ENCODE measurements around the gene TGM1. TPM values are rescaled to one million over a fixed set of nuclear protein-coding genes. Genes with fewer than 3 reads are reported as not detected.
"Not testable (repeated sequence)": the region's sequence is repeated elsewhere in the genome, so short reads cannot be mapped to it uniquely, and the experiment has no call there.

TGM1 gene
- total RNA-seq, 1 donor from 2014 or later, result 4.9 TPM

DNA sequence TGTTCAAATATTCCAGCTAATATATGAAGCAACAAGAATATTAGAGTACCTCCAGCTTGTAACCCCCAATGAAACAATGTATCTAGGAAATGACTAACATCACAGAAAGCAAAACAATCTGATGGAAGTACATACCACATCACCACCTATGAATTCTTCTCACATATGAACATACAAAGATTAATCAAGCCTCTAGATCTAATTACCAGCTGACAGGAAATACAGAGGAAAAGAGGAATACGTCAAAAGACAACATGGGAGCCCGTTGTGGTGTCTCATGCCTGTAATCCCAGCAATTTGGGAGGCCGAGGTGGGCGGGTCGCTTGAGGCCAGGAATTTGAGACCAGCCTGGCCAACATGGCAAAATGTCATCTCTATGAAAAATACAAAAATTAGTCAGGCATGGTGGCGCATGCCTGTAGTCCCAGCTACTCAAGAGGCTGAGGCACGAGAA is 38.3 kb downstream of the TGM1 start:
- no peak overlapping the region for H3K4me2 ChIP-seq
- H3K27ac ChIP-seq, result no peak overlapping the region
- Mint-ChIP-seq H3K9me3 (no peaks in the 10 kb centered on the region), H3K36me3 (peaks cover 6% of the 10 kb centered on the region), H3K4me3 (no peak overlapping the region), H3K4me1 (no peaks in the 10 kb centered on the region), H3K27me3 (ENCODE audit: insufficient read depth, low read depth) (no peaks in the 10 kb centered on the region), H3K27ac (no peak overlapping the region)
- H3K9me3 ChIP-seq (ENCODE audit: low read depth), result no peaks in the 10 kb centered on the region
- no peaks in the 10 kb centered on the region for H3K27me3 ChIP-seq
- no peak overlapping the region for H3K4me3 ChIP-seq
- no peaks in the 10 kb centered on the region for H3K4me1 ChIP-seq
- H2AFZ ChIP-seq (replicated peaks), result no peak overlapping the region
- no peak for DNase-seq (ENCODE audit: low spot score)
- no peak overlapping the region for H3K9ac ChIP-seq
- no peaks in the 10 kb centered on the region for H3K36me3 ChIP-seq
- H3F3A ChIP-seq (ENCODE audit: low read depth), result no peaks in the 10 kb centered on the region
- TF ChIP-seq, protein P1, sequence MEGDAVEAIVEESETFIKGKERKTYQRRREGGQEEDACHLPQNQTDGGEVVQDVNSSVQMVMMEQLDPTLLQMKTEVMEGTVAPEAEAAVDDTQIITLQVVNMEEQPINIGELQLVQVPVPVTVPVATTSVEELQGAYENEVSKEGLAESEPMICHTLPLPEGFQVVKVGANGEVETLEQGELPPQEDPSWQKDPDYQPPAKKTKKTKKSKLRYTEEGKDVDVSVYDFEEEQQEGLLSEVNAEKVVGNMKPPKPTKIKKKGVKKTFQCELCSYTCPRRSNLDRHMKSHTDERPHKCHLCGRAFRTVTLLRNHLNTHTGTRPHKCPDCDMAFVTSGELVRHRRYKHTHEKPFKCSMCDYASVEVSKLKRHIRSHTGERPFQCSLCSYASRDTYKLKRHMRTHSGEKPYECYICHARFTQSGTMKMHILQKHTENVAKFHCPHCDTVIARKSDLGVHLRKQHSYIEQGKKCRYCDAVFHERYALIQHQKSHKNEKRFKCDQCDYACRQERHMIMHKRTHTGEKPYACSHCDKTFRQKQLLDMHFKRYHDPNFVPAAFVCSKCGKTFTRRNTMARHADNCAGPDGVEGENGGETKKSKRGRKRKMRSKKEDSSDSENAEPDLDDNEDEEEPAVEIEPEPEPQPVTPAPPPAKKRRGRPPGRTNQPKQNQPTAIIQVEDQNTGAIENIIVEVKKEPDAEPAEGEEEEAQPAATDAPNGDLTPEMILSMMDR (IDR thresholded peaks at IDR 0.05), result no peak
- no peak for TF ChIP-seq EZH2 (IDR thresholded peaks at IDR 0.05)
- no peak for TF ChIP-seq EZH2phosphoT487 (IDR thresholded peaks at IDR 0.05)
- peaks cover 98% of the 10 kb centered on the region for H3K79me2 ChIP-seq (ENCODE audit: low read depth)
- H4K20me1 ChIP-seq (ENCODE audit: low read depth), result peaks cover 40% of the 10 kb centered on the region

DNA sequence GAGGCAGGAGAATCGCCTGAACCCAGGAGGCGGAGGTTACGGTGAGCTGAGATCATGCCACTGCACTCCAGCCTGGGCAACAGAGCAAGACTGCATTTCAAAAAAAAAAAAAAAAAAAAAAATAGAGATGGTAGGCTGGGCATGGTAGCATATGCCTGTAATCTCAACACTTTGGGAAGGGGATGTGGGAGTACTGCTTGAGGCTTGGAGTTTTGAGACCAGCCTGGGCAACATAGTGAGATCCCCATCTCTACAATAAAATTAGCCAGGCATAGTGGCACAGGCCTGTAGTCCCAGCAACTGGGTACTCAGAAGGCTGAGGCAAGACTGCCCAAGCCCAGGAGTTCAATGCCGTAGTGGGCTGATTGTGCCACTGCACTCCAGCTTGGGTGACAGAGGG is 40.0 kb downstream of the TGM1 start:
- H3K4me3 Mint-ChIP-seq; H3K4me2 ChIP-seq; H3K27me3 Mint-ChIP-seq (ENCODE audit: insufficient read depth, low read depth); H3K4me3 ChIP-seq; H3K4me1 ChIP-seq; H3K36me3 Mint-ChIP-seq; DNase-seq (ENCODE audit: low spot score); H3F3A ChIP-seq (ENCODE audit: low read depth); H3K9me3 ChIP-seq (ENCODE audit: low read depth); H3K27ac Mint-ChIP-seq; H3K4me1 Mint-ChIP-seq; H3K9me3 Mint-ChIP-seq; H3K9ac ChIP-seq; H3K27ac ChIP-seq; H2AFZ ChIP-seq (replicated peaks); H3K36me3 ChIP-seq; H3K27me3 ChIP-seq: not testable (repeated sequence)
- Histone ChIP-seq H4K20me1 (ENCODE audit: low read depth) (peaks cover 45% of the 10 kb centered on the region), H3K79me2 (ENCODE audit: low read depth) (peaks cover 95% of the 10 kb centered on the region)

DNA sequence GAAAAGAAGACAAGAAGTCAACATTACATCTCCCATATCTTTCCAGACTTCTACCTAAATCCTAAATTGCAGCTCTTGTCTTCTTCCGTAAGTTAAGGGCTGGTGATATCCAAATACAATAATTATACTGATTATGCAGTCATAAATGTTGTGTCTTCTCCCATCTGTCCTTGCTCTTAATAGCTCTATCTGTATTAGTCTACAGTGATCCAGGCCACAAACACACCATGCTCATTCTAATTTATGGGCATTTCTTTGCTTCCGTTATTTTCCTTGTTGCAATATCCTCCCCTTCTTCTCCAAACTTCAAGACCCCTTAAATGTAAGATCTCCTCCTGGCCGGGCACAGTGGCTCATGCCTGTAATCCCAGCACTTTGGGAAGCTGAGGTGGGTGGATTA is 43.5 kb downstream of the TGM1 start:
- Mint-ChIP-seq H3K27me3 (ENCODE audit: insufficient read depth, low read depth) (no peaks in the 10 kb centered on the region), H3K9me3 (no peaks in the 10 kb centered on the region)
- peaks cover 12% of the 10 kb centered on the region for H3F3A ChIP-seq (ENCODE audit: low read depth)

DNA sequence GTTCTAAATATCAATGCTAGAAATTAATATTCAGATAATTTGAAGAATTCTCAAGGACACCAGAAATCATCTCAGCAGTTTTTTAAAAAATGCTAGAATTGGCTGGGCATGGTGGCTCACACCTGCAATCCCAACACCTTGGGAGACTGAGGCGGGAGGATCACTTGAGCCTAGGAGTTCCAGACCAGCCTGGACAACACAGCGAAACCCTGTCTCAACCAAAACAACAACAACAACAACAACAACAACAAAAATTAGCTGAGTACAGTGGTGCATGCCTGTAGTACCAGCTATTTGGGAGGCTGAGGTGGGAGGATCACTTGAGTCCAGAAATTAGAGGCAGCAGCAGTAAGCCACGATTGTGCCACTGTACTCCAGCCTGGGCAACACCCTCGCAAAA is 43.9 kb downstream of the TGM1 start:
- Histone ChIP-seq H3K9ac (no peak overlapping the region), H3K27ac (no peak overlapping the region), H3K9me3 (ENCODE audit: low read depth) (no peaks in the 10 kb centered on the region), H3K79me2 (ENCODE audit: low read depth) (peaks cover 67% of the 10 kb centered on the region), H4K20me1 (ENCODE audit: low read depth) (peaks cover 33% of the 10 kb centered on the region), H3F3A (ENCODE audit: low read depth) (peaks cover 16% of the 10 kb centered on the region), H3K36me3 (no peaks in the 10 kb centered on the region), H3K27me3 (no peaks in the 10 kb centered on the region), H2AFZ (replicated peaks) (no peak overlapping the region), H3K4me1 (no peaks in the 10 kb centered on the region), H3K4me3 (no peak overlapping the region), H3K4me2 (no peak overlapping the region)
- Mint-ChIP-seq H3K4me1 (peaks cover 12% of the 10 kb centered on the region), H3K9me3 (no peaks in the 10 kb centered on the region), H3K4me3 (no peak overlapping the region), H3K27ac (no peak overlapping the region), H3K27me3 (ENCODE audit: insufficient read depth, low read depth) (no peaks in the 10 kb centered on the region), H3K36me3 (no peaks in the 10 kb centered on the region)
- TF ChIP-seq EZH2phosphoT487 (IDR thresholded peaks at IDR 0.05) (no peak), EZH2 (IDR thresholded peaks at IDR 0.05) (no peak)
- TF ChIP-seq, protein P1 (IDR thresholded peaks at IDR 0.05), result no peak
- no peak for DNase-seq (ENCODE audit: low spot score)

More for the DNA sequence above, 43.5 kb downstream of the TGM1 start:
- peaks cover 67% of the 10 kb centered on the region for H3K79me2 ChIP-seq (ENCODE audit: low read depth)
- peaks cover 2% of the 10 kb centered on the region for H3K36me3 Mint-ChIP-seq
- H3K9me3 ChIP-seq (ENCODE audit: low read depth), result no peaks in the 10 kb centered on the region
- H3K4me1 Mint-ChIP-seq, result peaks cover 8% of the 10 kb centered on the region
- H3K4me3 Mint-ChIP-seq, result no peak overlapping the region
- H3K27ac ChIP-seq, result no peak overlapping the region
- no peak overlapping the region for H3K4me2 ChIP-seq
- H4K20me1 ChIP-seq (ENCODE audit: low read depth), result peaks cover 33% of the 10 kb centered on the region
- H2AFZ ChIP-seq (replicated peaks), result no peak overlapping the region
- H3K27ac Mint-ChIP-seq, result no peak overlapping the region
- H3K4me1 ChIP-seq, result no peaks in the 10 kb centered on the region
- H3K9ac ChIP-seq, result no peak overlapping the region
- no peak for DNase-seq (ENCODE audit: low spot score)
- no peak overlapping the region for H3K4me3 ChIP-seq
- H3K36me3 ChIP-seq, result no peaks in the 10 kb centered on the region
- TF ChIP-seq EZH2 (IDR thresholded peaks at IDR 0.05) (no peak), EZH2phosphoT487 (IDR thresholded peaks at IDR 0.05) (no peak)
- TF ChIP-seq, protein P1 (IDR thresholded peaks at IDR 0.05), result no peak
- H3K27me3 ChIP-seq, result no peaks in the 10 kb centered on the region

DNA sequence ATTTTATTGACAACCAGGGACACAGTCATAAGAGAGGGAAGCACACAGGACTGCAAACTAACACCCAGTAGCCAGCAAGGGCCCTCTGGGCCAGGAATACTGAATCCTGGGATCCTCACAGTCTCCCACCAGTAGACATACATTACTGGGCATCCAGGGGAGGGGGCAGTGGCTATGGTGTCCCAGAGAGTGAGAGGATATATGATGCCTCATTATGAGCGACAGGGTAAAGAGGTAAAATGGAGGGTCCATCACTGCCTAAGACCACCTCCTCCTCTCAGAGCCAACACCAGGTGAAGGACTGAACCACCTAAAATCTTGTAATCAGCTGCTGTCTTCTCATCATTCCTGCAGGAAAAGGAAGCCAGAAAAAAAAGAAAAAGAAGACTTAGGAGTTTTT is 46.1 kb downstream of the TGM1 start:
- not testable (repeated sequence) for H3K4me3 ChIP-seq; H3K4me1 ChIP-seq; H3K36me3 Mint-ChIP-seq; H3K36me3 ChIP-seq; H3K4me2 ChIP-seq; H2AFZ ChIP-seq (replicated peaks); H3K27me3 Mint-ChIP-seq (ENCODE audit: insufficient read depth, low read depth); H3K27ac Mint-ChIP-seq; DNase-seq (ENCODE audit: low spot score); H3K9me3 ChIP-seq (ENCODE audit: low read depth); H3K9me3 Mint-ChIP-seq; H3K9ac ChIP-seq; H3K4me3 Mint-ChIP-seq; H3K27me3 ChIP-seq; H3K27ac ChIP-seq
- peaks cover 36% of the 10 kb centered on the region for H3F3A ChIP-seq (ENCODE audit: low read depth)
- H3K4me1 Mint-ChIP-seq, result peaks cover 23% of the 10 kb centered on the region
- H3K79me2 ChIP-seq (ENCODE audit: low read depth), result peaks cover 54% of the 10 kb centered on the region
- peaks cover 25% of the 10 kb centered on the region for H4K20me1 ChIP-seq (ENCODE audit: low read depth)

All from neural progenitor cell (in vitro differentiated cells).